Stimulated activated CD4-positive, alpha-beta T cell treated with anti-CD3 and anti-CD28 coated beads, Interleukin-12 subunit alpha, Interleukin-12 subunit beta, amount 100 ng/mL, for 4 hours (primary cell): ENCODE measurements around the gene ATAD2B.

Experiments used
- DNase-seq: peaks from one replicate; pipeline ENCODE4 v3.0.0-alpha.2; 2020

The ATAD2B gene

GRCh38 chr2:23905155-23905554, 21.8 kb downstream of the ATAD2B start:
- DNase-seq = no peak

GRCh38 chr2:23904692-23905091, 22.2 kb downstream of the ATAD2B start:
- DNase-seq = no peak

GRCh38 chr2:23904215-23904614, 22.7 kb downstream of the ATAD2B start:
- DNase-seq = no peak

GRCh38 chr2:23903034-23903433, 23.9 kb downstream of the ATAD2B start:
- DNase-seq = no peak

GRCh38 chr2:23901966-23902846, 24.7 kb downstream of the ATAD2B start:
- no peak for DNase-seq

GRCh38 chr2:23900541-23901322, 26.2 kb downstream of the ATAD2B start:
- no peak for DNase-seq

GRCh38 chr2:23900133-23900532, 26.8 kb downstream of the ATAD2B start:
- DNase-seq = no peak

- DNase-seq = no peak
Observed at GRCh38 chr2:23871206-23871605, 55.7 kb downstream of the ATAD2B start.

- DNase-seq = no peak
Observed at GRCh38 chr2:23867449-23867848, 59.5 kb downstream of the ATAD2B start.

- DNase-seq = no peak
Observed at GRCh38 chr2:23862716-23863426, 64.1 kb downstream of the ATAD2B start.

- DNase-seq = no peak
Observed at GRCh38 chr2:23861952-23862351, 65.0 kb downstream of the ATAD2B start.

- DNase-seq = no peak
Observed at GRCh38 chr2:23859983-23860382, 66.9 kb downstream of the ATAD2B start.

- DNase-seq = no peak
Observed at GRCh38 chr2:23859234-23859633, 67.7 kb downstream of the ATAD2B start.

- DNase-seq = no peak
Observed at GRCh38 chr2:23850564-23851256, 76.2 kb downstream of the ATAD2B start.

- no peak for DNase-seq
Observed at GRCh38 chr2:23844905-23845304, 82.0 kb downstream of the ATAD2B start.

- DNase-seq = no peak
Observed at GRCh38 chr2:23843051-23843976, 83.6 kb downstream of the ATAD2B start.

GRCh38 chr2:23839919-23840578, 86.9 kb downstream of the ATAD2B start:
- no peak for DNase-seq

- DNase-seq = no peak
Observed at GRCh38 chr2:23838996-23839395, 87.9 kb downstream of the ATAD2B start.

- no peak for DNase-seq
Observed at GRCh38 chr2:23838581-23838980, 88.3 kb downstream of the ATAD2B start.

GRCh38 chr2:23837871-23838270, 89.1 kb downstream of the ATAD2B start:
- no peak for DNase-seq

- no peak for DNase-seq
Observed at GRCh38 chr2:23836971-23837565, 89.9 kb downstream of the ATAD2B start.
